HG02588 (cell line): Measurements from ENCODE around the gene DPEP1.

Experiments used
- ATAC-seq: cut with Tn5 transposase; IDR thresholded peaks from one replicate; pipeline ENCODE4 v1.9.1; 2021; ENCODE audit warnings: mild to moderate bottlenecking, moderate library complexity; ENCODE audit not compliant: unreplicated experiment

The DPEP1 gene

GRCh38 chr16:89678258-89678657 lies 64.8 kb downstream of the DPEP1 start:
- ATAC-seq: no peak

GRCh38 chr16:89685916-89686315 lies 72.5 kb downstream of the DPEP1 start:
- no peak for ATAC-seq

- ATAC-seq: peak; percentile 77
These were observed 73.2 kb downstream of the DPEP1 start, which contains the start of gene CDK10 for GRCh38 chr16:89686520-89687091. CDK10 (plus strand) TSS chr16:89686689; CDS start chr16:89686711, 22 bp downstream.

GRCh38 chr16:89687092-89687940 lies 73.9 kb downstream of the DPEP1 start:
- ATAC-seq: peak; percentile 46
